Suprapubic skin (tissue), 4 donors: ENCODE measurements around the gene SERBP1.

Source experiments
- CTCF ChIP-seq, 2 donors: fragments of 200-600 bp in 1 of 2; fragments of 450-650 bp in 1 of 2; sonication (generic) in 1 of 2; IDR thresholded peaks; one replicate each; pipeline ENCODE4 v1.5.1; 2016 to 2019; ENCODE audit warnings: antibody characterized with exemption in 2 of 2, mild to moderate bottlenecking in 1 of 2, moderate library complexity in 1 of 2
- EP300 ChIP-seq: sonication (generic); formaldehyde crosslinking; IDR thresholded peaks from one replicate; pipeline ENCODE4 v1.6.1; 2017; ENCODE audit warnings: antibody characterized with exemption
- POLR2A ChIP-seq, 2 donors: fragments of 450-650 bp; IDR thresholded peaks; one replicate each; pipeline ENCODE4 v1.6.1; 2017; ENCODE audit warnings: antibody characterized with exemption in 2 of 2, mild to moderate bottlenecking in 2 of 2, moderate library complexity in 2 of 2
- POLR2AphosphoS5 ChIP-seq, 3 donors: sonication (generic); formaldehyde crosslinking; IDR thresholded peaks; one replicate each; pipeline ENCODE4 v1.6.1; 2017; ENCODE audit warnings: antibody characterized with exemption in 3 of 3

DNA sequence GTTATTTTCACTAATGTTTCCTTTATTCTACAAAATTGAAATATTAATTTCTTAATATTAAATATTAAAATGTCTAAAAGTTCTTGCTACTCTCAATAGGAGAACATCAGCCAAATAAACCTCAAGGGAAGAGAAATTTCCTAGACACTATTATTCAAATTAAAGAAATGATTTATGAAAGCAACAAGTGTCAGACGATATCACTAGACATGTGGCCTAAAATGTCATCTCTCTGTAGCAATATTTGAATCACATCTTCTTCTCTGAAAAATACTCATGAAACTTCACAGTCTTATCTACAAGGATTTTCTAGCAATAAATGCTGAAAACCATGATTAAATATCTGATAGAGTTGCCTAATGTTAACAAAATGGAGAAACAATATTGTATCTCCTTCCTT lies 2.5 kb upstream of the SERBP1 start:
- TF ChIP-seq EP300 (no peak), CTCF (IDR thresholded peaks at IDR 0.05) (no peak), POLR2A (IDR thresholded peaks at IDR 0.05) (no peak), POLR2AphosphoS5 (IDR thresholded peaks at IDR 0.05) (no peak)
